T1000 (cell line): ENCODE results near the gene PLA2G4C.

Source experiments
- DNase-seq: peaks from one replicate; lab custom pipeline; 2025; ENCODE audit warnings: mixed read lengths; lab: John Stamatoyannopoulos, UW

Gene PLA2G4C

GRCh38 chr19:48110350-48110966 is at the start of gene PLA2G4C:
PLA2G4C (minus strand) TSS chr19:48110817; CDS start chr19:48106529, 4,288 bp downstream.
- peak; percentile 80 for DNase-seq

- DNase-seq = no peak
Observed at GRCh38 chr19:48158210-48158790, 47.7 kb upstream of the PLA2G4C start.

GRCh38 chr19:48154003-48154402 is 43.4 kb upstream of the PLA2G4C start:
- no peak for DNase-seq

GRCh38 chr19:48152551-48152950 is 41.9 kb upstream of the PLA2G4C start:
- peak; percentile 11 for DNase-seq

DNA sequence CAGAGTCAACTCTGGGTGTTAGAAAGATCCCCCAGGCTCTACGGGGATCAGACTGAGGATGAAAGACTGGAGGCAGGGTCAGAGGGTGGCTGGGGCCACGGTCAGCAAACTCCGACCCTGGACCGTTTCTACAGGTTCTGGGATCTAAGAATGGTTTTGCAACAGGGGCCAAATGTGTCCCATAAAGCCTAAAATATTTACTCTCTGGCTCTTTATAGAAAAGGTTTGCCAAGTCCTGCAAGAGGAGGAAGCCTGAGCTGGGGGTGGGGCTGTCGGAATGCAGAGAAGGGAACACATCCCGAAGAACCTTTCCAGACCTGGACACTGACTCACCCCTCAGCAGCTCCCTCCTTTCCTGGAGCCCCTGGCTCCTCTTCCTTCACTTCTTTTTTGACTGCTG is 38.8 kb upstream of the PLA2G4C start:
- DNase-seq = no peak

DNA sequence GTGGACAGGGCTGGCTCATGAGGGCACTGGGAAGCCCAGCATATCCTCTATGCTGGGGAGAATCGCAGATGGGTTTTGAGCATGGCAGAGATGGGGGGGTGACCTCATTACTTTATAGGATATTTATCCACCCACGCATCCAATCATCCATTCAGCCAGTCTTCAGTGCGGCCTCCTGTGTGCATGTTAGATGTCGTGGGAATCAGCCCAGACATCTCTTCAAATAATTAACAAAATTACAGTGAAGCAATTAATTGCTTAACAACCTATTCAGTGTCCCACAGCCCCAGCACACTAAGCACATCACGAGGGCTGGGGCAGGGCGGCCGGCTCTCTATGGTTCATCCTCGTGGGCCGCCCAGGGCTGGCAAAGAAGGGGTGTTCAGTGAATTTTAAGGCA is 38.0 kb upstream of the PLA2G4C start:
- DNase-seq = no peak

- no peak for DNase-seq
Observed at GRCh38 chr19:48147597-48148175, 37.1 kb upstream of the PLA2G4C start.

DNA sequence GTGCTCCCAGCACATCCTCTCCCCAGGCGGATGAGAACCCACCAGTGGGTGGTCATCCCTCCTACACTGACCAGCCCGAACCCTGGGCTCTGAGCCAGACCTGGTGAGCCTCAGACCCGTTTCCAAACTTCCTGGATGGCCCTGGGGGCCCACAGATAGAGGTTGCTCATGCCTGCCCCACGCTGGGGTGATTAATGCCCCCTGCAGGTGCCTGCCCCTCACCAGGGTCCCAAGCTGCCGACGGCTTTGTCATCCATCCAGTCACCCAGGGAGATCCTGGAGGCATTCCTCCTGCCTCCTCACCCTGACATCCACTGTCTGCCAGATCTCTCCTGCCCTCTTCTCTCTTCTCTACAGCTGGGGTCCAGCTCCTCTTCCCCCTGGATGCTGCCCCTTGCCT is 28.4 kb upstream of the PLA2G4C start:
- DNase-seq = no peak

DNA sequence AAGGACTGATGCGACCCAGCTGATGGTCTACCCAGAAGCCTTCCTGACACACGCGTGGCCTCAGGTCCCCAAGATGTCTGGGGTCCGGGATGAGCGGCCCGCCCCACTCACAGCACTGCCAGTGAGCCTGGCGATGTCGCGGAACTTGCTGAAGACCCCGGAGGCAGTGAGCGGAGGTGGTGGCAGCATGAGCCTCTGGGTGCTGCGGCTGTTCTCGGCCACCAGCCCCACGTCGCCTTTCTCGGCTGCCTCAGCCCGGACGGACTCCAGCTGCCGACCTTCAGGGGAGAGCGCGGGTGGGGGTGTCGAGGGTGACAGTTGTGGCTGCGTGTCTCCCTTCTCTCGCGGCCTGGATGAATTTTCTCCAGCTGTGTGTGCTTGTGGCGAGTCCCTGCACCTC is 26.8 kb upstream of the PLA2G4C start:
- no peak for DNase-seq

GRCh38 chr19:48136547-48136946 is 25.9 kb upstream of the PLA2G4C start:
- no peak for DNase-seq

DNA sequence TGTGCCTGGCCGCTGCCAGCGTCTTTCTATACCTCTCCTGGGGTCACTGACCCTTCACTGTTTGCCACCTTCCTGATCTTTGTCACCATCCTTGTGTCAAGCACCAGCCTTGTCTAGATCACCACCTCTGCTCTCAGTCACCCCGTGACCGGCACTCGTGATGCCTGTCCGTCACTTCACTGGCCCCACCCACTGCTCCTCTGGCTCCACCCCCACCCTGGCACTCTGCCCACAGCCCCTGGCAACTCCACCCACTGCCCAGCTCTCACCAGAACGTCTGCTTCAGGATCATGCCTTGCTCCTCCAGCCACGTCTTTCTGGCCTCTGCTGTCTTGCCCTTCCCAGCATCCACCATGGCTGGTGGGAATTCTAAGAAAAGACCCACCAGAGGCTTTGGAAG is 24.8 kb upstream of the PLA2G4C start:
- DNase-seq = no peak

- no peak for DNase-seq
Observed at GRCh38 chr19:48133094-48133493, 22.5 kb upstream of the PLA2G4C start.

DNA sequence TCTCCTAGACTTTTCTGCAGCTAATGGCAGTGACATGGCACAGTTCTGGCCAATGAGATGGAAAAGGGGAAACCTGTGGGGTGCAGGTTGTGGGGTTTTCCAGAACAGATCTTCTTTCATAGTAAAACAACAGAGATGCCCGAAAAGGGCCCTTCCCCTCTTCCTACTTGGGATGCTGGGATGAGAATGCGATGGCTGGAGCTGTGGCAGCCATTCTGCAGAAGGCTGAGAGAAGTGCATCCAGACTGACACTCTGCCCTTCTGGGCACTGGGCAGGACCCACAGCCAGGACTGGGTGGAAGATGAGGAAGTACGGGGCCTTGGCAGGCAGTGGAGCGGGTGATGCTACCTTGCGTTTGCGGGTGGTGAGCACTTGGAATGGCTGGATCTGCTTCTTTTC is 16.9 kb upstream of the PLA2G4C start:
- no peak for DNase-seq

- no peak for DNase-seq
Observed at GRCh38 chr19:48123907-48124651, 13.5 kb upstream of the PLA2G4C start.

DNA sequence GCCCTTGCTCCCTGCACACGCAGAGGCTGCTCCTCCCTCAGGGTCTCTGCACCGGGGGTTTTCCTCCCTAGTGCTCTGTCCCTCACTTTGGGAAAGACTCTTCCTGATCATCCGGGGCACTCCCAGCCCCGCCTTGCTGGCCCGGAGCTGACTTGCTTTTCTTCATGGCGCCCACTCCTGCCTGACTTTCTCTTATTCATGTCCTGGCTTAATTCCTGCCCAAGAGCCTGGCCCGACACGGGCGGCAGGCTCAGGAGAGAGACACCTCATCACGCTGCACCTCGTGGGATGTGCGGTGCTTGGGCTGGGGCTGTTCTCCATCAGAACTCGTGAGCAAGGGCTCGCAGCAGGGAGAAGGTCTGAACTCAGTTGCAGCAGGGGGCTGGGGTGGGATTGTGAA is 11.8 kb upstream of the PLA2G4C start:
- DNase-seq = no peak

GRCh38 chr19:48121909-48122371 is 11.3 kb upstream of the PLA2G4C start:
- no peak for DNase-seq

DNA sequence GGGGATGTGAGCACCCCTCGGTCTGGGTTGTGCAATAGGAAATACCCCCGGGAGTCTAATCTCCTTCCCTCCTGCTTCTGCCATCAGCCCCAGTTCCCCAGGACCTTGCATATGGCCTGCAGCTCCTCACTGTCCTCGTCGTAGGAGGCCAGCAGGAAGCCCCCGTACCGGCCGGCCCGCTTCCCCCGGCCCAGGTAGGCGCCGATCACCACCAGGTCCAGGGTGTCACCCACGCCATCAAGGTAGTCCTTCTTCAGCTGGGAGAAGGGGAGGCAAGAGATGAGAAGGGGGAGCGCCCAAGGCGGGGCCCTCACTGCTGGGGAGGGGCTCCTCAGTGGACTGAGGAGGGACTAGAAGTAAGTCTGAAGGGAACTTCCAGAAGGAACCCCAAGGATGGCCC is 10.4 kb upstream of the PLA2G4C start:
- DNase-seq = no peak

DNA sequence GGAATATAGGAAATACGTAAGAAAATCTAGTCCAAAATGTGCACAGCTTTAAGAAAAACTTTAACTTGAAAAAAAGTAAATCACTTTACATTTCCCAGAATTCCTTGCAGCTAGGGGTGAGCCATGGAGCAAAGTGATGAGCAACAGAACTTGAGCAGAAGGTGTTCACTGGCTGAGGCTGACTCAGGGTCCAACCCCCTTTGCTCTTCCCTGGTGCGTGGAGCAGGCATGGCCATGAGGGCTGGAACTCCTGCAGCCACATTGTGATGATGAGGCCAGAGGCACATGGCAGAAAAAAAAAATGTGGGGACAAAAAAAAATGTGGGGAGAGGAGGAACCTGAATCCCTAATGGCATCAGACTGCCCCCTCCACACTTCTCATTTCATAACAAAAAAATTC is 9.9 kb upstream of the PLA2G4C start:
- no peak for DNase-seq

GRCh38 chr19:48118131-48118517 is 7.5 kb upstream of the PLA2G4C start:
- no peak for DNase-seq

DNA sequence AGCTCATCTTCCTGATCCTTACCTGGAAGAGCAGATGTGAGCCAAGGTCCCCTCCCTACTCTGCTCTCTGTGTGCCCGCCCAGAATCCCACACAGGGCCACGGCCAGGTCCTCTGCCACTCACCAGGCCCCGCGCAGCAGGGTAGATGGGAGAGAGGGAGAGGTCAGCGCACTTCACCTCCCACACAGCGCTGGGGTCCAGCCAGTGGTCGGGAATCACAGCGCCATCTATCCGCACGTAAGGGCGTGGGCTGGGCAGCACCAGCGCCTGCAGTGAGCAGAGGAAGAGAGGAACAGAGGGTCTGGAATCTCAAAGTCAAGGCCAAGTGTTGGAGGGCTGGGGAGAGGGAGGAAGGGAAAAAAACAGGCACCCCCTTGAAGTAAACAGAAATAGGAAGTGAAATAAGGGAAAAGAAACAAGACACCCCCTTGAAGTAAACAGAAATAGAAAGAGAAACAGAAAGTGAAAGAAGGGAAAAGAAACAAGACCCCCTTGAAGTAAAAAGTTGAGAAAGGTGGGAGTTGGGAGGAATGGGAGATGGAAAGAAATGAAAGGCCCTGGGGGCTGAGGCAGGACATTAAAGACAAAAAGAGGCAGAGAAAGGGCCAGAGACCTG is 7.0 kb upstream of the PLA2G4C start:
- DNase-seq = no peak

DNA sequence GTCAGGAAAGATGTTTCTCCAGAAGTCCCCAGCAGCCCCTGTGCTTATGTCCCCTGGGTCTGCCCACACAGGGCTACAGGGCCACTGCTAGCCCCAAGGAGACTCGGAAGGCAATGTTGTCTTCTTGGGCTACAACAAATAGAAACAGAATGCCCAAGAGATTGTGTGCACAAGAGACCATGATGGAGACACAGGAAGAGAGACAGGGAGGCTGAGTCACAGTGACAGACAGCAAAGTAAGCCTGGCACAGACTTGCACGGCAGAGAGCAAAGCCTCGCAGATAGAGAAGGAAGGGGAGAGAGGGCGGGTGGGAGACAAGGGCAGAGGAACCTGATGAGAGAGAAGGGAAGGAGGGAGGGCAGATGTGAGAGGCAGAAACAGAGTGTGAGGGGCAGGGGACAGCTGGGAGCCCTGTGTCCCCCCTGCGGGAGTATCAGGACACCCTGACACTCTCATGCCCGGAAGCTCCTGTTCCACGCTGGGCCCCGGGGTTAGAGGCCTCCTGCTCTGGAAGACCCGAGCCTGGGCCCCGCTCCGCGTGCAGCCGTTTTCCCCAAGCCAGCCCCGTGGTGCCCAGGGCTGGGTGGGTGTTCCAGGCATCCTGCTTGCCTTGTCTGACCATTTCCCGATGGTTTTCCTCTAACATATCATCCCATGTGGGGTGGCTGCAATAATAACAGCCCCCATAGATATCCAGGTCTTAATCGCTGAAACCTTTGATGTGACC is 2.7 kb upstream of the PLA2G4C start:
- no peak for DNase-seq

- DNase-seq = no peak
Observed at GRCh38 chr19:48111280-48111679, 663 bp upstream of the PLA2G4C start.
